Esophagus muscularis mucosa (tissue), 3 donors: ENCODE results near the gene DYNLL2.

Experiments
- EP300 ChIP-seq: sonication (generic); formaldehyde crosslinking; IDR thresholded peaks from one replicate; pipeline ENCODE4 v1.6.1; 2017; ENCODE audit warnings: antibody characterized with exemption
- TF ChIP-seq, protein P1 (sequence below), 3 experiments: fragments of 200-600 bp in 2 of 3; fragments of 450-650 bp in 1 of 3; sonication (generic) in 2 of 3; IDR thresholded peaks; one replicate each; pipeline ENCODE4 v1.5.1; 2017 to 2019; ENCODE audit warnings: antibody characterized with exemption in 3 of 3, mild to moderate bottlenecking in 2 of 3, moderate library complexity in 1 of 3

DNA sequence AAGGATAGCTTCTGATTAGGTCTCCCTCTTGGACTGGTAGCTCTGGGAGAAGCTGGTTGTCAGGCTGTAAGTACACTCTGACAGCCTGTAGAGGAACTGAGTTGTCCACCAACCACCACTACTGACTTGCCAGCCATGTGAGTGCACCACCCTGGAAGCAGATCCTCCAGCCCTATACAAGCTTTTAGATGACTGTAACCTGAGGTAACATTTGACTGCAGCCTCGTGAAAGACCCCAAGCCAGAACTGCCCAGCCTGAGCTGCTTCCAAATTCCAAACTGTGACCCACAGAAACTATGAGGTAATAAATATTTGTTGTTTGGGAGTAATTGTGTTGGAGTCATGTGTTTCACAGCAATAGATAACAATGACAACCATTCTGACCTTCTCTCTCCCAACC lies 30.8 kb upstream of the DYNLL2 start:
- no peak for TF ChIP-seq EP300
- TF ChIP-seq, protein P1, sequence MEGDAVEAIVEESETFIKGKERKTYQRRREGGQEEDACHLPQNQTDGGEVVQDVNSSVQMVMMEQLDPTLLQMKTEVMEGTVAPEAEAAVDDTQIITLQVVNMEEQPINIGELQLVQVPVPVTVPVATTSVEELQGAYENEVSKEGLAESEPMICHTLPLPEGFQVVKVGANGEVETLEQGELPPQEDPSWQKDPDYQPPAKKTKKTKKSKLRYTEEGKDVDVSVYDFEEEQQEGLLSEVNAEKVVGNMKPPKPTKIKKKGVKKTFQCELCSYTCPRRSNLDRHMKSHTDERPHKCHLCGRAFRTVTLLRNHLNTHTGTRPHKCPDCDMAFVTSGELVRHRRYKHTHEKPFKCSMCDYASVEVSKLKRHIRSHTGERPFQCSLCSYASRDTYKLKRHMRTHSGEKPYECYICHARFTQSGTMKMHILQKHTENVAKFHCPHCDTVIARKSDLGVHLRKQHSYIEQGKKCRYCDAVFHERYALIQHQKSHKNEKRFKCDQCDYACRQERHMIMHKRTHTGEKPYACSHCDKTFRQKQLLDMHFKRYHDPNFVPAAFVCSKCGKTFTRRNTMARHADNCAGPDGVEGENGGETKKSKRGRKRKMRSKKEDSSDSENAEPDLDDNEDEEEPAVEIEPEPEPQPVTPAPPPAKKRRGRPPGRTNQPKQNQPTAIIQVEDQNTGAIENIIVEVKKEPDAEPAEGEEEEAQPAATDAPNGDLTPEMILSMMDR (IDR thresholded peaks at IDR 0.05) = no peak
